ENCODE data around the gene SPPL2B.

SPPL2B gene

DNA sequence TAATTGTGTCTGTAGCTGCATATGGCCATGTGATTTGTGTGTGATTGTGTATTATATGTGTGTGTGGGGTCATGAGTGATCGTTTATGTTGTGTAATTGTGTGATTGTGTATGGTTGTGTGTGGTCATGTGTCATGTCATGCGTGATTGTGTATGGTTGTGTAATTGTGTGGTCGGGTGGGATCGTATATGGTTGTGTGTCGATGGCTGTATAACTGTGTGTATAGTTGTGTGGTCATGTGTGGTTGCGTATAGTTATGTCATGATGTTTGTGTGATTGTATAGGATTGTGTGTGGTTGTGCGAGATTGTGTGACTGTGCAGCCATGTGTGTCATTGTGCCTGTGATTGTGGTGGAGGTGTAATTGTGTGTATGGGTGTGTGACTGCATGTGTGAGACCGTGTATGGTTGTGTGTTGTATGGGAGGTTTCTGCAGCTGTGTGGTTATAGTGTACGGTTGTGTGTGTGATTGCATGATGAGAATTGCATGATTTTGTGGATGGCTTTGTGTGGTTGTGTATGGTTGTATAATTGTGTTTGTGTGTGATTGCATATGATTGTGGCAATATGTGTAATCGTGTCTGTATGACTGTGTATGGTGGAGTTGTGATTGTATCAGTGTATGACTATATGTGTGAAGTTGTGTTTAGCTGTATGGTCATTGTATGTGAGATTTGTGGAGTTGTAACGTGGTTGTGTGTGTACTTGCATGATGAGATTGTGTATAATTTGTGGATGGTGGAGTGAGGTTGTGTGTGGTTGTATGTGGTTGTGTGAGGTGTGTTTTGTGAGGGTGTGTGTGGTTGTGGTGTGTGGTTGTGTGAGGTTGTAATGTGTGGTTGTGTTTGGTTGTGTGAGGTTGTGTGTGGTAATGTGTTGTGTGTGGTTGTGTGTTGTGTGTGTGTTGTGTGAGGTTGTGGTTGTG lies 33.8 kb downstream of the SPPL2B start:
- no peak for TF ChIP-seq FOXP2 (optimal IDR thresholded peaks at IDR 0.05; ENCODE audit: borderline replicate concordance, extremely low read depth, extremely low read length, insufficient read depth)
- no peak for TF ChIP-seq TAF1 (IDR thresholded peaks at IDR 0.05; ENCODE audit: borderline replicate concordance, insufficient read depth, low read length)
- TF ChIP-seq POLR2AphosphoS5 (IDR thresholded peaks at IDR 0.05; ENCODE audit: low read depth, low read length) = no peak
- TF ChIP-seq, protein P1, sequence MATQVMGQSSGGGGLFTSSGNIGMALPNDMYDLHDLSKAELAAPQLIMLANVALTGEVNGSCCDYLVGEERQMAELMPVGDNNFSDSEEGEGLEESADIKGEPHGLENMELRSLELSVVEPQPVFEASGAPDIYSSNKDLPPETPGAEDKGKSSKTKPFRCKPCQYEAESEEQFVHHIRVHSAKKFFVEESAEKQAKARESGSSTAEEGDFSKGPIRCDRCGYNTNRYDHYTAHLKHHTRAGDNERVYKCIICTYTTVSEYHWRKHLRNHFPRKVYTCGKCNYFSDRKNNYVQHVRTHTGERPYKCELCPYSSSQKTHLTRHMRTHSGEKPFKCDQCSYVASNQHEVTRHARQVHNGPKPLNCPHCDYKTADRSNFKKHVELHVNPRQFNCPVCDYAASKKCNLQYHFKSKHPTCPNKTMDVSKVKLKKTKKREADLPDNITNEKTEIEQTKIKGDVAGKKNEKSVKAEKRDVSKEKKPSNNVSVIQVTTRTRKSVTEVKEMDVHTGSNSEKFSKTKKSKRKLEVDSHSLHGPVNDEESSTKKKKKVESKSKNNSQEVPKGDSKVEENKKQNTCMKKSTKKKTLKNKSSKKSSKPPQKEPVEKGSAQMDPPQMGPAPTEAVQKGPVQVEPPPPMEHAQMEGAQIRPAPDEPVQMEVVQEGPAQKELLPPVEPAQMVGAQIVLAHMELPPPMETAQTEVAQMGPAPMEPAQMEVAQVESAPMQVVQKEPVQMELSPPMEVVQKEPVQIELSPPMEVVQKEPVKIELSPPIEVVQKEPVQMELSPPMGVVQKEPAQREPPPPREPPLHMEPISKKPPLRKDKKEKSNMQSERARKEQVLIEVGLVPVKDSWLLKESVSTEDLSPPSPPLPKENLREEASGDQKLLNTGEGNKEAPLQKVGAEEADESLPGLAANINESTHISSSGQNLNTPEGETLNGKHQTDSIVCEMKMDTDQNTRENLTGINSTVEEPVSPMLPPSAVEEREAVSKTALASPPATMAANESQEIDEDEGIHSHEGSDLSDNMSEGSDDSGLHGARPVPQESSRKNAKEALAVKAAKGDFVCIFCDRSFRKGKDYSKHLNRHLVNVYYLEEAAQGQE (IDR thresholded peaks at IDR 0.05; ENCODE audit: insufficient read depth in 1 of 2, low read depth in 2 of 2, low read length in 2 of 2) = no peak
- no peak for TF ChIP-seq SIN3A (IDR thresholded peaks at IDR 0.05; ENCODE audit: borderline replicate concordance, insufficient read depth, low read length)

DNA sequence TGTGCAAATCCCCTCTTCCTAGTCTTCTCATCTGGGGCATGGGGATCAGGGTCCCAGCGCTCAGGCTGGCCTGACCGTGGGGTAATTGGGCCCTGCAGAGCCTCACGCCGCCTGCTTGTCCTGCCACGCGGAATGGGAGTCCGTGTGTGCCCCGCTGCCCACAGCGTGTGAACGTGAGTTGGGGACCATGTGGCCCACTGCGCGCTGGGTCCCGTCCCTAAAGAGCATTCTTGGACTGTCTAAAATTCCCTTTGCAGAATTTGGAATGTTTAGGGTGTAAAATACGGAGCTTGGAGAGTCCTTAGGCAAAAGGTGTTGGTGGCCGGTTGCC lies 34.5 kb downstream of the SPPL2B start:
- TF ChIP-seq SIN3A (IDR thresholded peaks at IDR 0.05; ENCODE audit: borderline replicate concordance, insufficient read depth, low read length) (no peak), TAF1 (IDR thresholded peaks at IDR 0.05; ENCODE audit: borderline replicate concordance, insufficient read depth, low read length) (no peak), FOXP2 (optimal IDR thresholded peaks at IDR 0.05; ENCODE audit: borderline replicate concordance, extremely low read depth, extremely low read length, insufficient read depth) (no peak), POLR2AphosphoS5 (IDR thresholded peaks at IDR 0.05; ENCODE audit: low read depth, low read length) (no peak)
- TF ChIP-seq, protein P1 (IDR thresholded peaks at IDR 0.05; ENCODE audit: insufficient read depth in 1 of 2, low read depth in 2 of 2, low read length in 2 of 2) = no peak

DNA sequence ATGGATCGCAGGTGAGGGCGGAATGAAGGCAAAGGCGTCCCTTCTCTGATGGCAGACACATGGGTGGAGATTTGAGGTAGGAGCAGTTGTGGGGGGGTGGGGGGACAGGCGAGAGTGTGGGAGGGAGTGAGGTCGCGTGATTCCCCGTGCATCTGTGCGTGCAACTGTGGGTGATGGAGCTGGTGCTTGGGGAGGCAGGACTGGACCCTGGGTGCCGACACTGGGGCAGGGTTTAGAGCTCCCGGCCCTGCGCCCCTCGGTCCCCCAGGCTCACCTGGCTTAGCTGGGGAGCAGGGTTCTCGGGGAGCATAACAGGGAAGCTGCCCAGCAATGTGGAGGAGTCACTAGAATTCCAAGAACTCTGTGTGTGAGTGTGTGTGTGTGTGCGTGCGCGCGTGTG lies 34.9 kb downstream of the SPPL2B start:
- TF ChIP-seq TAF1 (IDR thresholded peaks at IDR 0.05; ENCODE audit: borderline replicate concordance, insufficient read depth, low read length) = no peak
- TF ChIP-seq SIN3A (IDR thresholded peaks at IDR 0.05; ENCODE audit: borderline replicate concordance, insufficient read depth, low read length) = no peak
- no peak for TF ChIP-seq POLR2AphosphoS5 (IDR thresholded peaks at IDR 0.05; ENCODE audit: low read depth, low read length)
- TF ChIP-seq FOXP2 (optimal IDR thresholded peaks at IDR 0.05; ENCODE audit: borderline replicate concordance, extremely low read depth, extremely low read length, insufficient read depth) = no peak
- TF ChIP-seq, protein P1 (IDR thresholded peaks at IDR 0.05; ENCODE audit: insufficient read depth in 1 of 2, low read depth in 2 of 2, low read length in 2 of 2) = no peak

DNA sequence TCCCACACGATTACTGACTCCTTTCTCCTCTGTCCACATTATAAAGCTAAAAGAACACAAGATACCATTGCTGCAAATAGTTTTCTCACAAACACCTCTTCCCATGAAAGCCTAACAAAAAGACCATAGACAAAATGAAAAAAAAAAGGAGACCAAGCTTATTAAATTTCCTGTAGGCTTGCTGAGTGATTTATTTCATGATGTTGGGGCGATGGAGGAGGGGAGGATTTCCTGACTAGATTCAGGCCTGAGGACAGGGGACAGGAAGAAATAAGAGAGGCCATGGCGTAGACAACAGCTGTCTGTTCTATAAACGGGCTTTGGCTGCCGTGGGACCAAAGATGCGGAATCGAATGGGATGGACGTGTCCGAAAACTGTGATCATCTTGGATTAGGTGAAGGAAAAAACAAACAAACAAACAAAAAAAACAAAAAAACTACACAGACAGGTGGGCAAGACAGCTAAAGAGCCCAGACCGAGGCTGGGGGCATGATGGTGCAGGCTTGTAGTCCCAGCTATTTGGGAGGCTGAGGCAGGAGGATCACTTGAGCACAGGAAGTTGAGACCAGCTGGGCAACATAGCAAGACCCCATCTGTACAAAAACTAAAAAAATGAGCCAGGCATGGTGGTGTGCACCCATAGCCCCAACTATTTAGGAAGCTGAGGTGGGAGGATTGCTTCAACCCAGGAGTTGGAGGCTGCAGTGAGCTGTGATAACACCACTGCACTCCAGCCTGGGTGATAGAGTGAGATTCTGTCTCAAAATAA lies 36.9 kb downstream of the SPPL2B start:
- no peak for TF ChIP-seq SIN3A (IDR thresholded peaks at IDR 0.05; ENCODE audit: borderline replicate concordance, insufficient read depth, low read length)
- TF ChIP-seq, protein P1 (IDR thresholded peaks at IDR 0.05; ENCODE audit: insufficient read depth in 1 of 2, low read depth in 2 of 2, low read length in 2 of 2) = no peak
- TF ChIP-seq FOXP2 (optimal IDR thresholded peaks at IDR 0.05; ENCODE audit: borderline replicate concordance, extremely low read depth, extremely low read length, insufficient read depth) = no peak
- no peak for TF ChIP-seq TAF1 (IDR thresholded peaks at IDR 0.05; ENCODE audit: borderline replicate concordance, insufficient read depth, low read length)
- no peak for TF ChIP-seq POLR2AphosphoS5 (IDR thresholded peaks at IDR 0.05; ENCODE audit: low read depth, low read length)

Data from PFSK-1 (cell line).